GM12878 (cell line): Measurements from ENCODE around the gene ADGRV1. TPM values are rescaled to one million over a fixed set of nuclear protein-coding genes. Genes with fewer than 3 reads are reported as not detected.

Experiments
- ATAC-seq: fragments of 200-7000 bp; cut with Tn5 transposase; 3 replicates; pipeline ENCODE4 v1.9.1; 2020; ENCODE audit warnings: mild to moderate bottlenecking, moderate library complexity
- BruUV-seq: library from RNA; stranded (reverse); fragments of 400-500 nt; replicated peaks from 2 replicates; lab custom pipeline; 2021; lab: Mats Ljungman, UMichigan
- CTCF ChIA-PET: fragments of 300-600 bp; sonication (Branson Sonifier 250); formaldehyde crosslinking; extraction: SDS; loops from one replicate; lab custom pipeline; 2021; ENCODE audit warnings: inconsistent platforms; lab: Yijun Ruan, JAX
- POLR2A ChIA-PET: fragments of 350-600 bp; formaldehyde crosslinking; extraction: SDS; loops from one replicate; lab custom pipeline; 2021; ENCODE audit warnings: inconsistent platforms; lab: Charles Lee
- RAD21 ChIA-PET: fragments of 300-600 bp; sonication (Branson Sonifier 250); formaldehyde crosslinking; loops from one replicate; lab custom pipeline; 2023; ENCODE audit warnings: antibody characterized with exemption; ENCODE audit not compliant: unreplicated experiment; lab: Charles Lee
- SMC1A ChIA-PET: fragments of 300-600 bp; sonication (Branson Sonifier 250); formaldehyde crosslinking; loops from one replicate; lab custom pipeline; 2023; ENCODE audit not compliant: unreplicated experiment, uncharacterized antibody; lab: Charles Lee
- DNase-seq: peaks from one replicate; pipeline ENCODE4 v3.0.0-alpha.2; 2011; ENCODE audit warnings: low read depth, low spot score
- FAIRE-seq: peaks from 3 replicates; lab custom pipeline; 2011; peaks lifted over from hg19 to GRCh38; lab: Jason Lieb, UNC
- H2AFZ ChIP-seq: 2 replicates; pipeline ENCODE4 v1.6.0; 2011; ENCODE audit warnings: low read depth, low read length, control low read depth; ENCODE audit not compliant: control insufficient read depth
- H3K27ac ChIP-seq: 2 replicates; pipeline ENCODE4 v1.5.1; 2011; ENCODE audit warnings: control low read depth; ENCODE audit not compliant: control insufficient read depth, insufficient read depth
- H3K27me3 ChIP-seq, 2 experiments: replicated peaks in 1 of 2; 2 replicates each; pipeline versions ENCODE4 v1.6.0 to v1.6.1; 2011; ENCODE audit warnings: low read length in 1 of 2; ENCODE audit not compliant: control insufficient read depth in 2 of 2, insufficient read depth in 2 of 2
- H3K36me3 ChIP-seq, 2 experiments: 2 replicates each; pipeline ENCODE4 v1.5.1; 2011; ENCODE audit warnings: low read length in 1 of 2; ENCODE audit not compliant: control insufficient read depth in 2 of 2, insufficient read depth in 2 of 2
- H3K4me1 ChIP-seq: 2 replicates; pipeline ENCODE4 v1.6.1; 2011; ENCODE audit warnings: mild to moderate bottlenecking, low read length, moderate library complexity, mixed read lengths; ENCODE audit not compliant: control insufficient read depth, insufficient read depth
- H3K4me2 ChIP-seq: 2 replicates; pipeline ENCODE4 v1.6.0; 2011; ENCODE audit warnings: control low read depth; ENCODE audit not compliant: control insufficient read depth, insufficient read depth
- H3K4me3 ChIP-seq: fragments of 200-600 bp; sonication (generic); 2 replicates; pipeline ENCODE4 v1.5.1; 2016
- H3K79me2 ChIP-seq: 2 replicates; pipeline ENCODE4 v1.6.0; 2011; ENCODE audit warnings: low read length; ENCODE audit not compliant: control insufficient read depth, insufficient read depth
- H3K9ac ChIP-seq: 2 replicates; pipeline ENCODE4 v1.8.0; 2011; ENCODE audit warnings: low read length, control low read depth, mixed read lengths; ENCODE audit not compliant: control insufficient read depth, insufficient read depth
- H3K9me3 ChIP-seq: replicated peaks from 3 replicates; pipeline ENCODE4 v1.5.1; 2011; ENCODE audit warnings: mild to moderate bottlenecking, low read length; ENCODE audit not compliant: control insufficient read depth, insufficient read depth
- H4K20me1 ChIP-seq: 2 replicates; pipeline ENCODE4 v1.6.0; 2011; ENCODE audit not compliant: control insufficient read depth, insufficient read depth
- ATF7 ChIP-seq: fragments of 450-650 bp; IDR thresholded peaks from 2 replicates; pipeline ENCODE4 v1.6.1; 2016; ENCODE audit warnings: low read depth, mild to moderate bottlenecking
- BCLAF1 ChIP-seq: fragments of 450-650 bp; IDR thresholded peaks from 2 replicates; pipeline ENCODE4 v1.6.1; 2017; ENCODE audit warnings: antibody characterized with exemption, mild to moderate bottlenecking, moderate library complexity
- BHLHE40 ChIP-seq, 2 experiments: fragments of 450-650 bp in 1 of 2; IDR thresholded peaks; 2 replicates each; pipeline ENCODE4 v1.6.1; 2011 to 2017; ENCODE audit warnings: low read depth in 2 of 2, borderline replicate concordance in 1 of 2, improper control_type of control experiment in 1 of 2, low read length in 1 of 2, mild to moderate bottlenecking in 1 of 2
- EED ChIP-seq: sonication (generic); IDR thresholded peaks from 2 replicates; pipeline ENCODE4 v1.6.1; 2016; ENCODE audit warnings: antibody characterized with exemption, low read depth
- ETV6 ChIP-seq, 2 experiments: fragments of 450-650 bp in 1 of 2; IDR thresholded peaks in 1 of 2; conservative IDR thresholded peaks in 1 of 2; 2 replicates each; pipeline ENCODE4 v1.6.1; 2014; ENCODE audit warnings: antibody characterized with exemption in 1 of 2, borderline replicate concordance in 1 of 2, low read depth in 1 of 2, mild to moderate bottlenecking in 1 of 2, moderate library complexity in 1 of 2
- GATAD2B ChIP-seq: fragments of 450-650 bp; conservative IDR thresholded peaks from 2 replicates; pipeline ENCODE4 v1.6.1; 2017; ENCODE audit warnings: low read depth, mild to moderate bottlenecking, moderate library complexity
- MXI1 ChIP-seq: fragments of 150-350 bp; IDR thresholded peaks from 2 replicates; pipeline ENCODE4 v1.6.1; 2011; ENCODE audit warnings: low read depth, mild to moderate bottlenecking, inconsistent platforms, low read length, improper control_type of control experiment
- NFYA ChIP-seq: IDR thresholded peaks from 2 replicates; pipeline ENCODE4 v1.6.1; 2011; ENCODE audit warnings: low read depth, mild to moderate bottlenecking, low read length, improper control_type of control experiment, borderline replicate concordance
- NRF1 ChIP-seq: conservative IDR thresholded peaks from 2 replicates; pipeline ENCODE4 v1.6.1; 2011; ENCODE audit warnings: mild to moderate bottlenecking, low read depth, low read length, improper control_type of control experiment
- POLR2AphosphoS5 ChIP-seq: IDR thresholded peaks from 2 replicates; pipeline ENCODE4 v1.6.1; 2011; ENCODE audit warnings: mild to moderate bottlenecking, low read length, inconsistent platforms
- POU2F2 ChIP-seq: IDR thresholded peaks from 3 replicates; pipeline ENCODE4 v1.6.1; 2011; ENCODE audit warnings: low read depth, mild to moderate bottlenecking, low read length, borderline replicate concordance
- RAD51 ChIP-seq: fragments of 450-650 bp; IDR thresholded peaks from 2 replicates; pipeline ENCODE4 v1.6.1; 2016; ENCODE audit warnings: moderate library complexity, mild to moderate bottlenecking, inconsistent platforms
- RB1 ChIP-seq: fragments of 450-650 bp; formaldehyde crosslinking; IDR thresholded peaks from 2 replicates; pipeline ENCODE4 v1.6.1; 2017; ENCODE audit warnings: mild to moderate bottlenecking, borderline replicate concordance
- SIX5 ChIP-seq: IDR thresholded peaks from 2 replicates; pipeline ENCODE4 v1.6.1; 2011; ENCODE audit warnings: mild to moderate bottlenecking, low read depth, low read length, moderate library complexity; ENCODE audit not compliant: severe bottlenecking
- SREBF2 ChIP-seq: IDR thresholded peaks from 2 replicates; pipeline ENCODE4 v1.6.1; 2012; ENCODE audit warnings: mild to moderate bottlenecking, low read length
- TCF12 ChIP-seq: IDR thresholded peaks from 2 replicates; pipeline ENCODE4 v1.6.1; 2011; ENCODE audit warnings: low read depth, mild to moderate bottlenecking, low read length
- WRNIP1 ChIP-seq: IDR thresholded peaks from 2 replicates; pipeline ENCODE4 v1.6.1; 2011; ENCODE audit warnings: low read depth, low read length, improper control_type of control experiment, borderline replicate concordance
- ZNF217 ChIP-seq: fragments of 450-650 bp; IDR thresholded peaks from 2 replicates; pipeline ENCODE4 v1.6.1; 2017; ENCODE audit warnings: antibody characterized with exemption, mild to moderate bottlenecking
- ZSCAN29 ChIP-seq: fragments of 450-650 bp; IDR thresholded peaks from 2 replicates; pipeline ENCODE4 v1.6.1; 2017; ENCODE audit warnings: mild to moderate bottlenecking, moderate library complexity
- WGBS: methylation state at CpG from one replicate; pipeline ENCODE4 v1.1.6; 2016; ENCODE audit warnings: low lambda C conversion rate; ENCODE audit not compliant: insufficient replicate concordance, insufficient coverage; ENCODE audit errors: missing lambda C conversion rate; 5-methylcytosine and 5-hydroxymethylcytosine counted together
- in situ Hi-C: fragments of 300-500 bp; cut with MboI; formaldehyde crosslinking; loops from 9 replicates; pipeline ENCODE4 v1.14.3; 2018; ENCODE audit warnings: mixed read lengths
- intact Hi-C: fragments of 100-400 bp; cut with micrococcal nuclease; formaldehyde crosslinking; loops from one replicate; pipeline ENCODE4 v1.14.2; 2022; ENCODE audit not compliant: unreplicated experiment
- polyA plus RNA-seq, 11 experiments: library from polyadenylated mRNA; depleted of rRNA in 4 of 11; unstranded in 6 of 11; stranded (reverse) in 5 of 11; fragments of >200 nt; fragmentation: Nextera tagmentation in 4 of 11; fragmentation: Illumina TruSeq in 1 of 11; extraction: Ambion mirVana in 4 of 11; extraction: Trizol in 1 of 11; gene quantifications; 1 replicate in 1 of 11; 2 replicates in 10 of 11; pipeline versions ENCODE4 v1.2.1 to v1.2.3, GENCODE V29; 2011 to 2016; ENCODE audit warnings: inconsistent platforms in 2 of 11, missing spikeins in 2 of 11, low read depth in 1 of 11
- total RNA-seq, 4 experiments: library from RNA; depleted of rRNA in 3 of 4; stranded (reverse); fragments of >200 nt in 3 of 4; fragmentation: Illumina TruSeq in 1 of 4; extraction: Trizol in 1 of 4; gene quantifications; 2 replicates each; pipeline versions ENCODE4 v1.2.1 to v1.2.3, GENCODE V29; 2013 to 2021

ADGRV1 gene
- total and polyA plus RNA-seq, 10 of the 15 experiments (the other 5 are each of a cell fraction or from before 2014, with no cell fraction given), result 0.04 to 8.1 (median 0.16) TPM; not detected in 1

GRCh38 chr5:91025956-91026355, 467.4 kb downstream of the ADGRV1 start:
- no TSS peak for BruUV-seq
- no peaks in the 10 kb centered on the region for H3K27me3 ChIP-seq
- intact Hi-C loops, result no loop called here

More at GRCh38 chr5:91025956-91026355, 467.4 kb downstream of the ADGRV1 start:
- H2AFZ ChIP-seq, result no peak overlapping the region
- H3K4me1 ChIP-seq, result no peaks in the 10 kb centered on the region
- no peaks in the 10 kb centered on the region for H3K79me2 ChIP-seq
- CTCF ChIA-PET, result interaction anchor here (0.7 to 1.9 kb wide), 2 partner anchors 10 kb away, joined by 3 to 6 read pairs; no protein-coding TSS in a partner anchor
- DNase-seq (no peak), FAIRE-seq (no peak), ATAC-seq (no peak)
- H3K4me2 ChIP-seq, result no peak overlapping the region
- POLR2A ChIA-PET, result interaction anchor here (0.5 kb wide), 1 partner anchor 47 kb away, joined by 3 read pairs; no protein-coding TSS in a partner anchor
- RAD21 ChIA-PET, result no interaction called here
- 83% methylated on average over 2 of the region's 2 CpGs for WGBS
- TF ChIP-seq TCF12, result no peak
- no peak for TF ChIP-seq BHLHE40 (IDR thresholded peaks at IDR 0.05; ENCODE audit: borderline replicate concordance in 1 of 2, low read depth in 2 of 2, low read length in 1 of 2)
- TF ChIP-seq GATAD2B, result no peak
- TF ChIP-seq ATF7, result no peak
- TF ChIP-seq RB1, result no peak
- no peak for TF ChIP-seq NFYA
- no peak for TF ChIP-seq POLR2AphosphoS5
- TF ChIP-seq POU2F2, result no peak
- no peak for TF ChIP-seq ZNF217
- TF ChIP-seq ZSCAN29, result no peak
- no peak for TF ChIP-seq SREBF2
- no peak for TF ChIP-seq MXI1
- TF ChIP-seq EED, result no peak
- TF ChIP-seq RAD51, result no peak
- no peak for TF ChIP-seq ETV6 (conservative IDR thresholded peaks at IDR 0.05 in 1 of 2, IDR thresholded peaks at IDR 0.05 in 1 of 2; ENCODE audit: borderline replicate concordance in 1 of 2, low read depth in 1 of 2)
- TF ChIP-seq WRNIP1, result no peak
- TF ChIP-seq SIX5, result no peak
- TF ChIP-seq NRF1, result no peak
- no peak for TF ChIP-seq BCLAF1
- H3K27ac ChIP-seq, result no peak overlapping the region
- SMC1A ChIA-PET, result interaction anchor here (0.9 to 2.1 kb wide), 2 partner anchors 10 to 94 kb away, joined by 4 to 7 read pairs; no protein-coding TSS in a partner anchor
- no peaks in the 10 kb centered on the region for H3K9me3 ChIP-seq
- no peaks in the 10 kb centered on the region for H4K20me1 ChIP-seq
- H3K36me3 ChIP-seq, result no peaks in the 10 kb centered on the region
- H3K4me3 ChIP-seq, result no peak overlapping the region
- in situ Hi-C loops, result no loop called here
- no peak overlapping the region for H3K9ac ChIP-seq
